MM.1S (cell line): Measurements from ENCODE around the gene ACTR1B.
"Not testable (repeated sequence)": the region's sequence is repeated elsewhere in the genome, so short reads cannot be mapped to it uniquely, and the experiment has no call there.

ENCODE experiments used
- CTCF ChIP-seq: fragments of 300-600 bp; sonication (generic); IDR thresholded peaks from 2 replicates; pipeline ENCODE4 v1.5.1; 2016; ENCODE audit warnings: antibody characterized with exemption, low read length, mixed read lengths
- EZH2 ChIP-seq: fragments of 300-600 bp; sonication (generic); optimal IDR thresholded peaks from 2 replicates; pipeline ENCODE3; 2017; ENCODE audit warnings: low read depth, mild to moderate bottlenecking, antibody characterized with exemption, low read length, mixed read lengths
- EZH2phosphoT487 ChIP-seq: fragments of 300-600 bp; sonication (generic); IDR thresholded peaks from 2 replicates; pipeline ENCODE4 v1.6.1; 2018; ENCODE audit warnings: antibody characterized with exemption, low read length

GRCh38 chr2:97625354-97626048, 38.3 kb downstream of the ACTR1B start:
- not testable (repeated sequence) for TF ChIP-seq CTCF, EZH2, EZH2phosphoT487
